Activated T-helper 2 cell treated with anti-CD3 and anti-CD28 coated beads, Interferon-gamma antibody, Interleukin-2, Interleukin-4, amounts not matched to agents 10 μg/mL and 5 μg/mL and 100 μg/mL, durations not matched to agents 14 hours and 24 hours and 36 hours (primary cell): ENCODE measurements around the gene HOXA11. TPM values are rescaled to one million over a fixed set of nuclear protein-coding genes. Genes with fewer than 3 reads are reported as not detected.

Source experiments
- DNase-seq: peaks from one replicate; pipeline ENCODE4 v3.0.0; 2021; ENCODE audit warnings: low spot score
- H3K27ac Mint-ChIP-seq: one replicate; pipeline ENCODE4 v1.8.0; 2021; ENCODE audit warnings: mixed read lengths
- H3K27me3 Mint-ChIP-seq: one replicate; pipeline ENCODE4 v1.8.0; 2021; ENCODE audit warnings: low read depth, mixed read lengths
- H3K36me3 Mint-ChIP-seq: one replicate; pipeline ENCODE4 v1.8.0; 2021; ENCODE audit warnings: low read depth, mixed read lengths
- H3K4me1 Mint-ChIP-seq: one replicate; pipeline ENCODE4 v1.8.0; 2021; ENCODE audit warnings: low read depth, mixed read lengths
- H3K4me3 Mint-ChIP-seq: one replicate; pipeline ENCODE4 v1.8.0; 2021; ENCODE audit warnings: low read depth, mild to moderate bottlenecking, moderate library complexity, mixed read lengths
- H3K9me3 Mint-ChIP-seq: one replicate; pipeline ENCODE4 v1.8.0; 2021; ENCODE audit warnings: mixed read lengths
- intact Hi-C: fragments of 100-400 bp; cut with micrococcal nuclease; formaldehyde crosslinking; loops from one replicate; pipeline ENCODE4 v1.15.1; 2023
- total RNA-seq: library from RNA; stranded (reverse); gene quantifications from 2 replicates; pipeline ENCODE4 v1.2.3, GENCODE V29; 2022

HOXA11 gene
- total RNA-seq, 1 donor from 2014 or later: not detected

DNA sequence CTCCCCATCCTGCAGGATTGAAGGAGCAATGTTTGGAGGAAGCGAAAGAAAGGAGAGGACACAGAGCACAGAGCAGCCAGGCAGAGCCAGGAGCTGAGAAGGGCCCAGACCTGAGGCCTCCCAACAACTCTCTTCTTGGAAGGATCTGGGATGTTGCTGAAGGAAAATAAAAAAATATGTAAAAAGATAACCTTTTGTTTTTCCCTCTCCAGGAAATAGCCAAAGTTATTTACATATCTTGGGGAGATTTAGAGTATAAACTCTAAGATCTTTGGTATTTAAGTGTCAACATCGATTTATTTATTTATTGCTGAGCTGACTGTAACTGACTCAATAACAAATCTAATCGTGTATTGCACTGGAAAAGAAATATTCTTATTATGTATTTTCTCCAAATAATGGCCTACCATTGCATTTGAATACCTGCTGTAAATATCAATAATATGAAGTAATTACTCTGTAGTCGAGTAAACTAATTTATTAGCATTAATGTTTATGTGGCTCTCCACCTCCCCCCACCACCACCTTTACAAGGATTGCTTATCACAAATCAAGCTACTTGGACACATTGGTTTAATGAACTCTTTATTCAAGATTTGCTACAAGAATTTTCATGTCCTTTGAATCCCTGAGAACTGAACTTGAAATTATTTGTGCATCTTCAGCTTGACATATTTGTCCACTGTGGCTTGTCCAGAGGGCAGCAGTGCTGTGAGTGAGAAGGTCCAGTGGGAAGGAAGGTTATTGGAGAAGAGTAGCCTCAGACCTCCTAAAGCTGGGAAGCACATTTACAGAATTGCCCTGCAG, 1.8 kb upstream of the HOXA11 start:
- Mint-ChIP-seq H3K4me3 (no peak overlapping the region), H3K36me3 (no peaks in the 10 kb centered on the region), H3K27me3 (peaks cover 83% of the 10 kb centered on the region), H3K27ac (no peak overlapping the region), H3K4me1 (peaks cover 14% of the 10 kb centered on the region), H3K9me3 (no peaks in the 10 kb centered on the region)
- intact Hi-C loops: loop anchor here (2.0 kb wide), 1 partner anchor 14 kb away; the partner anchor contains the start of gene HOXA13
- DNase-seq: no peak

DNA sequence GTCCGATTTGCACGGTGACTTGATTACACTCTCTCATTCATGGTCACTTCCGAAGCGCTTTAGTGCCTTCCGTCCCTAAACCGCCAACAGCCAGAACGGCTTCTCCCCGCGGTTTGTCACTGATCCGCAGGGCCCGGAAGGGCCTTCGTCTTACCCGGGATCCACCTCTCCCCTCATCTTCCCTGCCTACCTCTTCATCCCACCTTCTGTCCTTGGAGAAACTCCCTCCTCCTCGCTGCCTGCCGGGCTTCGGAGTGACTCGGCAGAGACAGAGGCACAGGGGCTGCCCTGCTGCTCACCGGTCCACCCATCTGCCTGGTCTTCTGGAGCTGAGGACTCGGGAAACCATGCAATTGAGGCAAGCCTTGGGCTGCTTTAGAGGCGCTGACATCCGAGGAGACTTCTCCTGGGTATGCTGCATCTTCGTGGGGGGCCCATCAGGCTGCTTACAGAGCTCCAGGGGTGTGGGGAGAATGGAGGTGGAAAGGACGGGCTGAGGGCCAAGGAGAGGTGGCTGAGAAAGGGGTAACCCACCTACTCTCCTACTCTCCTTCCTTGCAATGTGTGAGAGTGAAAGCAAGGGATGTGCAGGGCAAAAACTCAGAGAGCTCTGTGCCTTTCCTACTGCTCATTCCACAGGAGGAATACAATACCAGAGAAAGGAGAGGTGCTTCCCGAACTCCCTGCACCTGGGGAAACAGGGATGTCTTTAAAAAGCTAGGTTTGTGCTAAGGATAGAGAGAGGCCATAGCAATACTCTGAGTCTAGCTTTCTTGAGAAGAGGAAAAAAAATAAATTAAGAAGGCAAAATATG, 1.0 kb upstream of the HOXA11 start:
- DNase-seq: no peak
- Mint-ChIP-seq H3K4me1 (peaks cover 14% of the 10 kb centered on the region), H3K27ac (peak overlapping the region; percentile 8), H3K36me3 (no peaks in the 10 kb centered on the region), H3K27me3 (peaks cover 82% of the 10 kb centered on the region), H3K9me3 (no peaks in the 10 kb centered on the region), H3K4me3 (no peak overlapping the region)
- intact Hi-C loops: loop anchor here (2.0 kb wide), 3 partner anchors 15 to 29 kb away; partner anchors contain the start of genes HOXA13 and HOXA7

DNA sequence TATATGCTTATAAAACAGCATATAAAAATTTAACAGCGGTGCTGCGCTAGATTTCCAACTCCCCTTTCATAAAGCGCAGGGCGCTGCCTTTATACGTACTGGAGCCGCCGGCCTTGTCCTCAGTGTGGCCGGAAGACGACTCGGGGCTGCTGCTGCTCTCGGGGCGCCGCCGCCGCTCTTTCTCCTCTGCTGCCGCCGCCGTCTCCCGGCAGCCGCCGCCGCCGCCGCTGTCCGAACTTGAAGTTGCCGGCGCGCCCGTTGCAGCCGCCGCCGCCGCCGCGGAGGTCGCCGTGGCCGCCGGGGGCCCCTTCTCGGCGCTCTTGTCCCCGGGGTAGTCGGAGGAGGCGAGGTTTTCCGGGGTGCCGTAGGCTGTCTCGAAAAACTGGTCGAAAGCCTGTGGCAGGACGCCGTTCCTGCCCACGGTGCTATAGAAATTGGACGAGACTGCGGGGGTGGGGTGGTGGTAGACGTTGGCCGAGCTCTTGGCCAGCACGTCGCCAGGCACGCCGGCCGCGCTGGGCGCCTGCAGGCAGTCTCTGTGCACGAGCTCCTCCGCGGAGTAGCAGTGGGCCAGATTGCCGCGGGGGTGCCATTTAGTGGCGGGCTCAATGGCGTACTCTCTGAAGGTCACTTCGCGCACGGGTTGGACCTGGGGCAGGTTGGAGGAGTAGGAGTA, 557 bp downstream of the HOXA11 start:
- Mint-ChIP-seq H3K36me3 (no peaks in the 10 kb centered on the region), H3K4me3 (no peak overlapping the region)

DNA sequence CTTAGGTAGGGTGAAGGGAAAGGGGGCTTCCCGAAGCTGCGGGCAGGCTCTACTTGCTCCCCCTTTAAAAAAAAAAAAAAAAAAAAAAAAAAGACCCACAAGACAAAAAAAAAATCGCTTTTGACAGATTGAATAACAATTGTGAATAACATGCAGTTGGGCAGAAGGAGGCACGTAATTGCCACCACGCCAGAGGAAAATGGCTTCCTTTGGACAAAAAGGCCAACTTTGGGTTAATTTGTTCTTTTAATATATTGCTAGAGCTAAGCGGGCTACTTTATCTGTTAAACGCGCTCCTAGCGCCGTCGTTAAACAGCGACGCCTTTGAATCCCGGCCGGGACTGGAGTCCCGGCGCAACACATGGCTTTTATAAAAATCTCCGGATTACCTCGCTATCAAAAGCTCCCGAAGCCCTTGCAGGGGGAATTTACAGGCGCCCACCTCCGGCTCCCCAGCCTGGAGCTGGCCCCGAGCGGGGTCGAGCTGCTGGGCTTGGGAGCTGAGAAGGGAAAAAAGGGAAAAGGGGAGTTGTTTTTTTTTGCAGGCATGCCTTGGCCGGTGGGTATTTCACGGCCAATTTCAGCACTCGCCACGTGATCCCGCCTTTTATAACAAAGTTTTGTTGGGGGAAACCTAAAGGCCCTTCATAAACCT, 1.2 kb downstream of the HOXA11 start:
- Mint-ChIP-seq H3K4me3 (no peak overlapping the region), H3K27me3 (peaks cover 74% of the 10 kb centered on the region), H3K36me3 (no peaks in the 10 kb centered on the region), H3K9me3 (no peaks in the 10 kb centered on the region), H3K4me1 (peaks cover 14% of the 10 kb centered on the region), H3K27ac (no peak overlapping the region)
- DNase-seq: no peak
- intact Hi-C loops: loop anchor here (2.0 kb wide), 2 partner anchors 13 to 27 kb away; partner anchors contain the start of gene HOXA7

More for the DNA sequence above, 557 bp downstream of the HOXA11 start:
- H3K9me3 Mint-ChIP-seq: no peaks in the 10 kb centered on the region
- H3K4me1 Mint-ChIP-seq: peaks cover 14% of the 10 kb centered on the region
- peak overlapping the region; percentile 55 for H3K27ac Mint-ChIP-seq
- DNase-seq: no peak
- intact Hi-C loops: loop anchor here (2.0 kb wide), 2 partner anchors 14 to 28 kb away; partner anchors contain the start of gene HOXA7
- H3K27me3 Mint-ChIP-seq: peaks cover 73% of the 10 kb centered on the region

DNA sequence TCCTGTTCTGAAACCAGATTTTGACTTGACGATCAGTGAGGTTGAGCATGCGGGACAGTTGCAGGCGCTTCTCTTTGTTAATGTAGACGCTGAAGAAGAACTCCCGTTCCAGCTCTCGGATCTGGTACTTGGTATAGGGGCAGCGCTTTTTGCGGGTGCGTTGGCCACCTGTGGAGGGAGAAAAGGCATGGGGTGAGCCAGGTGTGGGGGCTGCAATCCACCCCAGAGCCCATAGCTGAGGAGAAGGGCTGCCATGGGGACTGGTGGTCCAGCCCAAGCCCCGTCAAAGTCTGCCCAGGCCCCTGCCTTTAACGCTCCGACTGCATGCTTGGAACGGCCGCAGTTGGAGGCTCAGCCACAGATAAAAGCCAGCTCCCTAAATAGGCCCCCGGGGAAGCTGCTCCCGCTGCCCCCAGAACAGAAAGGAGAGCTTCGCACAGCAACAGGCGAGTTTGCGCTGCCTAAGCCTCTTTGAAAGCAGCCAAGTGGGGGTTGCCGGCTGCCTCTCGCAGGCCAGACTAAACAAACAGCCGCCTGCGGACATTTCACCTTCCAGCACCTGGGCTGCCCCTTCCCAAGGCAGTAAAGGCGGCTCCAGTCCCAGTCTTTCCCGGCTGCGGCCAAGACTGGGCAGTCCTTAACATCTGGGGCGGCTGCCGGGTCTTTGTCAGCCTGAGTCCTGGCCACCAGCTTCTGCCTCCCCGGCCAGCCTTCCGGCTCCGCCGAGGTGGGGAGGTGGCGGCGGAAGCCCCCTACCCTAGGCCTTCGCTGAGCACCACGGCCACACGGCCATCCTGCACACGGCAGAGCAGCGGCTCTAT, 2.0 kb downstream of the HOXA11 start:
- intact Hi-C loops: no loop called here
- H3K4me3 Mint-ChIP-seq: no peak overlapping the region
- peaks cover 70% of the 10 kb centered on the region for H3K27me3 Mint-ChIP-seq
- no peak overlapping the region for H3K27ac Mint-ChIP-seq
- H3K9me3 Mint-ChIP-seq: no peaks in the 10 kb centered on the region
- H3K36me3 Mint-ChIP-seq: no peaks in the 10 kb centered on the region
- peaks cover 8% of the 10 kb centered on the region for H3K4me1 Mint-ChIP-seq
- DNase-seq: no peak

DNA sequence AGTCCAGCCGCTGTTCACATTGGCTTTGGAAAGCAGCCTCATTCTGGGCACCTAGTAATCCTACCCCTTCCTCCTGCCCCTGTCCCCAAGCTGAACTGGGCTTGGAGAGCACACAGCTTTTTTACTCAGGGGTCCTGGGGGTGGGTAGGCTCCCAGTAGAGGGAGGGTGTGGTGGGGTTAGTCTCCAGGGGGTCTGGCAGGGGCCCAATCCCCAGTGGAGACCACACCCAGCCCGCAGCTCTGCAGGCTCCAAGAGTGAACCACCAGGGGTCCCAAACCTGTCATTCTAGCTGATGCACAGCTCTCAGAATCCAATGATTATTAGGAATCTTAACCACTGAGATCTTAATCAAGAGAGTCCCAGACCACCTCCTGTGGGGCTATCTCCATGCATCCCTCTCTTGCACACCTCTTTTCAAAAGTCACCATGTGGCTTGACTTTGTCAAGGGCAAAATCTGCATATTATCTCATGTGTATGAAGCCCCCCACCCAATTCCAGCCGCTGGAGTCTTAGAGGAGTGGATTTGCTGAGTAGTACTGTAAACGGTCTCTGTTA, 2.7 kb downstream of the HOXA11 start:
- no peak for DNase-seq
- H3K4me3 Mint-ChIP-seq: no peak overlapping the region
- H3K4me1 Mint-ChIP-seq: peaks cover 8% of the 10 kb centered on the region
- intact Hi-C loops: no loop called here
- peaks cover 70% of the 10 kb centered on the region for H3K27me3 Mint-ChIP-seq
- no peaks in the 10 kb centered on the region for H3K9me3 Mint-ChIP-seq
- no peak overlapping the region for H3K27ac Mint-ChIP-seq
- no peaks in the 10 kb centered on the region for H3K36me3 Mint-ChIP-seq

DNA sequence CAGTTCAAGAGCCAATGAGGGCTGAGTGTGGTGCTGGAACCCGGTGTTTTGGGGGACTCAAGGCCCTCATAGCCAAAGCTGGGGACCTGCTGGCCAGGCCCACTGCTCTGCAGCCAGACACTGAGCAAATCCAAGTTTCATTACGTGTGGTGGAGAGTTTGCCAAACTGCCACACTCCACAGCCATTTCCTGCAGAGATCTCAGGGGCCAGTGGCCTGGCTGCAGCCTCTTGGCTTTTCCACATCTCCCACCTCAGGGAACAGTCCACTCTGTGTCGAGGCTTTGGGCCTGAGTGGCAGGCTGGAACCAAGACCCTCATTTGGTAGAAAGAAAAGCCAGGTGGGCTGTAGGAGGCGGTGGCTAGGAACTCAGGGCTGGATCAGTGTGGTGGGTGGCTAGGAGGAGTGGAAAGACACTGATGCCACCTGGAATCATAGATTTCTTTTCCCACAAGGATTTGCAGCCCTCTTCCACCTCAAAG, 3.2 kb downstream of the HOXA11 start:
- no peaks in the 10 kb centered on the region for H3K36me3 Mint-ChIP-seq
- no peak for DNase-seq
- no peak overlapping the region for H3K27ac Mint-ChIP-seq
- no peaks in the 10 kb centered on the region for H3K9me3 Mint-ChIP-seq
- intact Hi-C loops: no loop called here
- no peak overlapping the region for H3K4me3 Mint-ChIP-seq
- peaks cover 66% of the 10 kb centered on the region for H3K27me3 Mint-ChIP-seq
- H3K4me1 Mint-ChIP-seq: peaks cover 8% of the 10 kb centered on the region

DNA sequence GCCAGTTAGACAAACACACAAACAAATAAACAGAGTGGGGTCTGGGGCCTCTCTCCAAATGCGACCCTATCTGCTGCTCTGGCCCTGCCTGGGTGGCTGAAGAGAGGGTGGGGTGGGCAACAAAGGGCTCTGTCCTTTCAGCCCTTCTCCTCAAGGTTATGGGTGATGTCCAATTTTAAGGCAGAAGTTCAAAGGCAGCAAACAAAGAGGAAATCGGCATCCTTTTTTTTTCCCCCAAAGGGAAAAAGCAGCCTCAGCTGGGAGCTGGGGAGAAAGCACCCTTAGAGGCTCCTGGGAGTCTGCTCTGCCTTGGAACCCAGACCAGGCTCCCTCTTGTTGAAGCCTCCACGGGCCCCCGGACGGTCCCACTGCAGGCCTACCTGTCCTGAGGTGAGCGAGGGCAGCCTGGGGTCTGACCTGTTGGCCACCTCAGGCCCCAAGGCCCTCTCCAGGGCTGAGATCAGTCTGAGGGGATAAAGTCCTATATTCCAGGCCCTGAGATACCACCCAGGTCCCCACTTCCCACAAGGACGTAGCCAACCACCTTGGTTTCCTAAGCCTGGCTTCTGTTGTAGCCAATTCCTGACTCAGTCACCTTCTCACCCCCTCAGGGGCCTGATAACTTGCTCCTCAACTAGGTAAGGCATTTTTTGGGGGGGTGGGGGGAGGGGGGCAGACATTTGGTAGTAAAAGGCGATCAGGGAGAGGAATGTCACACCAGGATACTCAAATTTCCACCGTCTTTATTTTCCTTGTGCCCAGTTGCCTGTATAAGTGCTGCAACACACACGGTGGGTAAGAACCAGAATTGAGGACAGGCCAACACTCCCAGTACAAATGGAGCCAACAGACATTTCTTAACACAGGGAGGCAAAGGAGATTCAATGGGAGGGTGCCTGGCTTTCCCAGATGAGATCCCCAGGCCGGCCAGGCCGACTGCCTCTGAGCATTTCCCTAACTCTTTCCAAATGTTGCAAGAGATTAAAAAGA, 4.3 kb downstream of the HOXA11 start:
- Mint-ChIP-seq H3K36me3 (no peaks in the 10 kb centered on the region), H3K4me3 (no peak overlapping the region), H3K27me3 (peaks cover 65% of the 10 kb centered on the region), H3K4me1 (peaks cover 5% of the 10 kb centered on the region), H3K27ac (no peak overlapping the region), H3K9me3 (no peaks in the 10 kb centered on the region)
- DNase-seq: no peak
- intact Hi-C loops: no loop called here

DNA sequence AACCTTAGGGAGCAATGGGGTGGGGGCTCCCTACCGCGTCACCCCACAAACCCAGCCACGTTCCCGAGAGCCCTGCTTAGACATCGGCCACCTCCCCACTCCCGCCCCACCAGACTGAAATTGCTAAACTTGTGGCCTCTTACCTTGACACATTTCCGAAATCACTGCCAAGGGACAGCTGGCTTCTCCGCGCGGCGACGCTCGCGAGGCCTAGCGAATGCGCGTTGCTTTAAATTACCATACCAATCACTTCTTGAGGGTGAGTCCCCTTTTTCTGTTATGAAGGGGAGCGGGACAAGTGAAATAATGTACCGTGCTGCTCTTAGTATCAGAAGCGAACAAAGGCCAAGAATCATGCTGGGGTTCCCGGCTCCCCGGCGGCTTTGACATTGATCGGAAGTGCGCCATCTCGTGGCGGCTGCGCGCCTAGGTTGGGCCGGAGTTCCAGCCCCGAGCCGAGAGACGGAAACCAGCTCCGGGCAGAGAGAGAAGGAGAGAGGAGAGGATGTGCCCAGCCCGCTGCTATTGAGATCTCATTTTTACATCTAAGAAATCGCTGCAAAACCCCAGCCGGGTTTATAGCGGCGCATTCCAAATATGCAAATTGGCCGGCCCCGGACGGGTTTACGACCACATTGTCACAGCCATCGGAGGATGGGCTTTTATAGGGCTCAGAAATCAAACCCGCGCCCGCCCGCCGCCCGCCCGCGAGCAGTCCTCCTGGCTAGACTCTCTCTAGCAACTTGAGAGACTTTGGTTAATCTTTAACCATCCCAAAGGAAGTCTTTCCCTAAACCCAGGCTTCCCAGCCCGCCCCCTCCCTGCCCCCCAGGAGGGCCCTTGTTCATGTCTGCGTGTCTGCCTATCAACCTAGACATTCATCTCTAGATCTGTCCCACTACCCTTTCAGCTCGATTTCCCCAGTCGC, 5.3 kb downstream of the HOXA11 start:
- Mint-ChIP-seq H3K27ac (no peak overlapping the region), H3K27me3 (peaks cover 63% of the 10 kb centered on the region), H3K4me1 (peaks cover 2% of the 10 kb centered on the region), H3K9me3 (no peaks in the 10 kb centered on the region), H3K4me3 (no peak overlapping the region), H3K36me3 (no peaks in the 10 kb centered on the region)
- intact Hi-C loops: no loop called here
- peak; percentile 45 for DNase-seq

DNA sequence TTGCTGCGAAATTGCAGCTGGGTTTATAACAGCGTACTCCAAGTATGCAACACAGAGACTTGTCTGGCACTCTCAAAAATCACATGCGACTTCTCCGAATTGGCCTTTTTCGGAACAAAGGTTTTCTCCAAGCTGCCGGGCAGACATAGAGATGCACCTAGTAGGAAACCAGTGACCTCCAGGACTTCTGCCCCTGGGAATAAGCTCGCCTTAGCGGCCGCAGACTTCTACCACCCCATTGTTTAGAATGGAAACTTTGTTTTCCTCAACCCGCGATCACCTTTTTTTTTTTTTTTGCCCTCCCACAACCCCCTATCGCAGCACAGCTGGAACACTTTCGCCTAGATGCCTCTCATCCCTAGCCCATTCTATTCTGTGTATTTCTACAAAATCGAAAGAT, 6.0 kb downstream of the HOXA11 start:
- Mint-ChIP-seq H3K27me3 (peaks cover 64% of the 10 kb centered on the region), H3K4me3 (no peak overlapping the region), H3K27ac (no peak overlapping the region), H3K4me1 (no peaks in the 10 kb centered on the region), H3K9me3 (no peaks in the 10 kb centered on the region), H3K36me3 (no peaks in the 10 kb centered on the region)
- DNase-seq: no peak
- intact Hi-C loops: no loop called here
